NCI-H510A (cell line): Measurements from ENCODE around the gene ARHGAP26.
"Not testable (repeated sequence)": the region's sequence is repeated elsewhere in the genome, so short reads cannot be mapped to it uniquely, and the experiment has no call there.

Source experiments
- DNase-seq: peaks from one replicate; lab custom pipeline; 2025; lab: John Stamatoyannopoulos, UW

The ARHGAP26 gene

DNA sequence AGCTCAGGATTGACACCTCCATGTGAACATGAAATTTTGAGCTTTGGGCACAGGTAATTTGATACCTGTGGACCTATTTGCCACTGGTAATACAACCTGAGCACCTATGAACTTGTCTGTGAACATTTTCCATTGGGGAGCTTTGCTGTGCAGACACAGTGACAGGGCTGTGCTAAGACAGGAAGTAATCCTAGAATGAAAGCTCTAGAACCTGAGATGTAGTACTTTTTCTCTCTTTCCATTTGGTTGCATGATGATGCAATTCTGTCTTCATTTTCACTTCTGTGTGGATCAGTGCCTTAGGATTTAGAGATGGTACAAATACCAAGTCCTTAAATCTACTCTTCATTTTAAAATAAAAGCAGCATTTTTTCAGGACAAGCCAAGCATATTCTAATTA is 416.4 kb downstream of the ARHGAP26 start:
- no peak for DNase-seq

DNA sequence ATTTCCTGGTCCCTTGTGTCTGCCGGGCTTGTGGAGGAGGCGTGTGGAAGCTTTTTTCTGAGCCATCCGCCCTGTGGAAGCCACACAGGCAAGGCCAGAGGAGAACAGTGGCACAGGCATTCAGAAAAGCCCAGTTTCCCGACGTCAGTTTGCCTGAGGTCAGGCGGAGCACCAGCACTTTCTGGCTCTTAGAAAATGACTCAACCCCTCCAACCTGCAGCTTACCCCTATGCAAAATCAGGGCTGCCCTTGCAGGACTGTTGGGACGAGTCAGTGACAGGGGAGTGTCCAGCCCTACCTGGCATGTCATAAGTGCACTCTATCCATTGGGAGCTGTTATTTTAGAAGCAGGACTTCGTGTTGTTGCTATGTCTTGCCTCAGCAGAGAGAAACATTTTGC is 417.3 kb downstream of the ARHGAP26 start:
- no peak for DNase-seq

DNA sequence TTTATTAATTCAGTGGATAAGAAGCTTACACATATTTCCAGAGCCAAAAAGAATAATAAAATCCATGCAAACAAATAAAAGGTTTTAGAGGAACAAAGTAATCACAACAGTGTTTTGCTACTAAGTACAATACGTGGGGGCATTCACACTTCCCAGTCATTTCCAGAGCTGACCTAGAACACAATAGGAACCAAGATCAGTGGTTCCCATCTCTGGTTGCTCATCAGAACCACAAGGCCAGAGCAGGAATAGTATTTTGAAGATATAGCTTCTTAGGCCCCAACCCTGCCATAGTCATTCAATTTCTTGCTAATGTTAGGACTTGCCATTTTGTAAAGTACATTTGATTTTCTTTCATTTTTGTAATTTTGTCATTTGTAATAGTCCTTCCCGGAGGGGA is 417.9 kb downstream of the ARHGAP26 start:
- no peak for DNase-seq

DNA sequence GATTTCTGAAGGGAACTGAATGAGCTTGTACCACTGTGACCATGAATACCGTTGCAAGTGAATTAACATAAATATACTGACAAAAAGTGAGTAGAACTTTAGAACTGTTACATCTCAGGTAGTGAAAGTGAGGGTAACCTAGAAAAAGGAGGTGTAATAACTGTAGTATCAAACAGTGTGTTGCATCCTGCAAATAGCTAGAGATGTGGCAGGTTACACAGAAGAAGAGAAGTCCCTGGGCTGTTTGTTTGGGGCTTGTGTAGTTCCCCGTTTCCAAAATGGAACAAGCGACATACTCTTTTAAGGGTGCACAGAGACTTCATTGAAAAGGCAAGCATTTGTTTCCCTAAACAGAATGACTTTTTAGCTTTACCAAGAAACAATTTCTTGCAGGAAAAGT is 418.5 kb downstream of the ARHGAP26 start:
- DNase-seq: no peak

DNA sequence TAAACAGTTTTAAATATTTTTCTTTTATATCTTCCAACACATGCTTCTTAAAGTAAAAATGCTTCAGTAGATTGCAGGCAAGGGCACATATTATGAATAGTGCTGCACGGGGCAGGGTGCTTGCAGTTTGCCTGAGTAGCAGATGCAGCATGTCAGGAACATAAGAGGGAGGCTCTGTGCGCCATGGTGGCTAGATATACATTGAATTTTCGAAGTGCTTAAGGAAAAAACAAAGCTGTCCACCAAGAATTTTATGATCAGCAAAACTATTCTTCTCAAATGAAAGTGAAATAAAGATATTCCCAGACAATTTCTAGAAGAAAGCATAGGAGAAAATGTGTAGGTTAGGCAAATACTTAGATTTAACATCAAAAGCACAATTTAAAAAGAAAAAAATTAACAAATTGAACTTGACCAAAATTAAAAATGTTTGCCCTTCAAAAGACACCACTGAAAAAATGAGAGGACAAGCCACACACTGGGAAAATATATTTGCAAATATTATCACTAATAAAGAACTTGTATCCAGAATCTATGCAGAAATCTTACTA is 420.2 kb downstream of the ARHGAP26 start:
- DNase-seq: no peak

DNA sequence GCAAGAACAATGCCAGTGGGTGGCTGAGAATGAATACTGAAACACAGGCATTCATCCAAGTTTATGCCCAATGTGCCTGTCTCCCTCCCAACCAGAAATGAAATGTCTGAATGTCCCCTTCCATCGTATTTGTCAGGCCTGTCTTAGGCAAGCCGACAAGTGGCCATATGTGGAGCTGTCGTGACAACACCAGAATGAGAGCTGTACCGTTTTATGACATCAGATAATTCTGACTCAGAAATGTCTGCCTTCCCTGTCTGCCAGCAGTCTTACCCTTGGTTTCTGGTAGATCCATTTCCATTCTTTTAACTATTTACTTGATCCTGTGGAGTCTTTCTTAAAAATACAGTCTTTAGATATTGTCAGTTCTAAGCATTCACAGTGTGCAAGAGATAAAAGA is 421.5 kb downstream of the ARHGAP26 start:
- DNase-seq: no peak

DNA sequence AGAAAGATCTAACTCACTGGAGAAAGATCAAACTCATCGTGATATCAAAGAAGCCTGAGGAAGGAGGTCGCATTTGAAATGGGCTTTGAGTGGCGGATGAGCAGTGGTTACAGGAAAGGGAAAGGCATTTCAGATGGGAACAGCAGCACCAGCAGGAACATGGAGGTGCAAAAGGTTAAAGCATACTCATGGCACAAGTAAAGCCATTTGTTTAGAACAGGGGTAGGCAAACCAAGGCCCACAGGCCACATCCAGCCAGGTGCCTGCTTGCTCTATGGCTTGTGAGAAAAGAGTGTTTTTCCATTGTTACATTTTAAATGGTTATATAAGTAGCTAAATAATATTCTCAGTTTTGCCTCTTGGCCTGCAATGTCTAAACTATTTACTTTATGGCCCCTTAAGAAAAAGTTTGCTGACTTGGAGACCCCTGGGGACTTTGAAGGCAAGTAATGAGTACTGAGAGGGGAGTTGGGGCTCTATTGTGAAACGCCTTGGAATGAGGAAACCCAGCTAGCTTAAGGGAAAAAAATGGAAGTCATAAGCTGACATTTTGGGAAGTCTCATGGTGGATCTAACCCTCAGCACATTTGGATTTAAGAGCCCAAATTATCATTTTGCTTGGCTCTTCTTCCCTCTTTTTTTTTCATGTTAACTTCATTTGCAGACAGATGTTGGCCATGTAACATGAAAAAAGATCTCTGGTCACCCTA is 422.2 kb downstream of the ARHGAP26 start:
- DNase-seq: no peak

DNA sequence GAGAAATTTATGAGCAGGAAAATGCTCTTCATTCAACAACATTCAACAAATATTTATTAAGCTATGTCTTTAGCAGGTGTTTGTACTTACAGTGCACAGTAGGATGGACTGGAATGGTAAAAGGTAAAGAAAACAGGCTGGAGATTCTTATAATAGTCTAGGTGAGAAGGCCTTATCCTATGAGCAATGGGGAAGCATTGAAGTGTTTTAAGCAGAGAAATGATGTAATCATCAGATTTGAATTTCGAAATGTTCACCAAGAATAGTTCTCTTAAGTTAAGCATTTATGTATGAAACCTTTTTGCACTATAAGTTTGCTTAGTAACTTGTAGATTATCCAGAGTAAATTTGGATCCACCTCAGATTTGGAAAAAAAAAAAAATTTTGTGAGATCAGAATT is 424.0 kb downstream of the ARHGAP26 start:
- DNase-seq: no peak

DNA sequence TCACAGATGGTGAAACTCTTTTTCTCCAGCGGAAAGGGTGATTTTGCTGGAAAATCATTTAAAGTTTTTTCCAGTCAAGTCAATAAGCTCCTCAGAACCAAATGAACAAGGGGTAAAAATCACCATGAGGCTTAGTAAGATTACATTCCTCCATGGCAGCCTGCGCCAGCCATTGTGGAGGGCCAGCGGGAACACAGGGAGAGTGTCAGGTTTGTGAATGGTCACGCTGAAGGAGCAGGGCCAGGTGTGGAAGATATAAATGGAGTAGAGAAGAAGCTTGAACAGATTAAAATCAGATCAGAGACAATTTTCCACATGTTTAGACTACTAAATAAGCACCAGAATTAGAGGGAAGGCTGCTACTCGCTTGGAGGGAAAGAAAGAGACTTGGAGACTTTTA is 424.5 kb downstream of the ARHGAP26 start:
- no peak for DNase-seq

DNA sequence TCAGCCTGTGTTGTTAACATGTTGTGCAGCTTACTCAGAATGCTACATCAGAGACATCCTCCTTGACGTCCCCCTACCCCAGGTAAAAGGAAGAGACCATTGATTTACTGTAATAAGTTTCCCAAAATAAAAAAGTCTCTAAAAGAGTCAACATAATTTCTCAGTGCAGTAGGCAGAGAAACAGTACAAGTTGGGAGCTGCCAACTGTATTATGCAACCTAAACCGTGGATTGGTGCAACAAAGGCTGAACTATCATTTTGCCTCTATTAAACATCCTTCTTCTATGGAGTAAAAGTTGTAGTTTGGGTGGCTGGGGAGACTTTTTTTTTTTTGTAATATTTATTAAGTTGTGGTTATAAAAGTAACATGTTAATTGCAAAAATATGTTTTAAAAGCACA is 425.3 kb downstream of the ARHGAP26 start:
- no peak for DNase-seq

DNA sequence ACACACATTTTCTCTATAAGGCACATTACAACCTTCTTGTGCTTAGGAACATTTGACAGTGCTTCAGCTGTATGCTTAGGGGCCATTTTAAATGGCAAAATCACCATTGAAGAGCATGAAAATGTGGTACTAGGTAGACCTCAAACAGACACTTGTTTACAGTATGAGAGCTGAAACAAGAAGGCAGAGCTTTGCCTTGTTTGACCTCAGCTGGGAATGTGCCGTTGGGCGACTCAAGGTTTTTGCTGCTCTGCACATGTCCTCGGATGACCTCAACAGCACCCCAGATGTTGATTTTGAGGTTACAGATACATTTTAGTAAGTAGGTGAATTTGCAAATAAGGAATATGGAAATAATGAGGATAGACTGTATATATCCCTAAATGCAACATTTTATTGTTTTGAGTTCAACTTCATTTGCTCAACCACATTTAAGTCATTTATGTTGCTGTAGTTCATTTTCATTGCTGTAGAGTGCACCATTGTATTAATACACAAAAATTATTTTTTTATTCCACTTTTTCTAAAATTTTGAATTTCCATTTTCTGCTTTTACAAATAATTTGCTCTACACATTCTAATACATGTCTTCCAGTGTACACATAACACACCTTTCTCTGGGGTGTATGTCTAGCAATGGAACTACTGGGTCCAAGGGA is 426.6 kb downstream of the ARHGAP26 start:
- no peak for DNase-seq

DNA sequence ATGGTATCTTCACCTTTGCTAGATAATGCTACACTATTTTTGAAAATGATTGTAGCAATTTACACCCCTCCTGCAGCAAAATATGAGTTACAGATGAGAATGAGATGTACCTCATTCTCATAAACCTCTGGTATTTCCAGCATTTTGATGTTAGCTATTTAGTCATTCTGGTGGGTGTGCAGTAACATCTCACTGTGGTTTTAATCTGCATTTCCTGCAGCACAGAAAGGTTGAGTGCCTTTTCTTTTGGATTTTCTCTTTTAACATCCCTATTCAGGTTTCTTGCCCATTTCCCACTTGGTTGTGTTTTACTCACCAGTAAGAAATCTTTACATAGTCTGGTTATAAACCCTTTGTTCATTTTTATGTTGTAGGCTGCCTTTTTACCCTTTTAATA is 427.1 kb downstream of the ARHGAP26 start:
- no peak for DNase-seq

DNA sequence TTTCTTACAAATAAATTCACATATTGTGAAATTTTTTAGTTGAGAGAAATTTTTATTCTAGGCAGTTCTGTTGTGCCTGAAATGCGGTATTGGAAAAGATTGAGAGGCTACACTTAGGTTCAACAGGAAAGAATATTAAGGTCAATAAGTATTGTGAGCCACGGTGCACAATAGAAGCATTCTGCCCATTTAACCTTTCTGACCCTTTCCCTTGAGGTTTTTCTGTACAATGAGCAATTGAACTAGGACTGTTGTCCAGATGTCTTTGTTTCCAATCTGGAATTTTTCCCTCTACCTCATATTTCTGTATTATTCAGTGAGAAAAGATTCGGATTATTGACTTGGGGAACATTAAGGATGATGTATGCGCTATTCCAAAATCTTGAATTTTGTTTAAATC is 428.2 kb downstream of the ARHGAP26 start:
- no peak for DNase-seq

DNA sequence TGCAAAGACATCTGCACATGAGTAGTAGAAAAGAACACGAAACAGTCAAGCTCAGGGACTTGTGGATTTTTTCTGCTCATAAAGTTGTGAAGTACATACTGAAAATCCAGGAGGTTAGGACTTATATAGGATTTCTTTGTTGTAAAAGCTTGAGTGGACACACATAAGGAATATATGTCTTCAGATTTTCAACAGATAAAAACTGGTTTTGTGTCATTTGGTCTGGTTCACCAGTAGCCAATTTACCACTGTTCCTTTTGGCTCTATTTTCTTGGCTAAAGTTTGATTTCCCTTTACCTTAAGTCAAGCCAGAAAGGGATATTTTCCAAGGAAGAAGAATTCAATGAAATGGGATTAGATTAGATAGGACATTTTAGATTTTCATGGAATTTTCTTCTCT is 429.0 kb downstream of the ARHGAP26 start:
- no peak for DNase-seq

DNA sequence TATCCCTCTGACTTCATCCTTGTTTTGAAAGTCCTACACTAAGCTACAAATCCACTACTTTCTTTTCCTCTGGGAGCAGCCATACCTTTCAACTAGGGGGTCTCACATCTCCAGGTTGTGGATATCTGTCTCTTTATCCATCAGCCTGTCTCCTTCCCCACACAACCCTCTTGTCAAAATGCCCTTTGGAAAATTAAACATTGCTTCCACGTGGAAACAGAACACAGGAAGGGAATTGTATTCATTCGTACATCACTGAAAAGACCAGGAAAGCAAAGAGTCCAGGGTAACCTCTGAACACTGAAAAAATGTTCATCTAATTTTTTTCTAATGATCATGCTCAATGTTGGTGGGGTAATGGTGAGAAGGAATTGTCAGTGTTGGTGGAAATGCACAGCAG is 429.7 kb downstream of the ARHGAP26 start:
- no peak for DNase-seq

DNA sequence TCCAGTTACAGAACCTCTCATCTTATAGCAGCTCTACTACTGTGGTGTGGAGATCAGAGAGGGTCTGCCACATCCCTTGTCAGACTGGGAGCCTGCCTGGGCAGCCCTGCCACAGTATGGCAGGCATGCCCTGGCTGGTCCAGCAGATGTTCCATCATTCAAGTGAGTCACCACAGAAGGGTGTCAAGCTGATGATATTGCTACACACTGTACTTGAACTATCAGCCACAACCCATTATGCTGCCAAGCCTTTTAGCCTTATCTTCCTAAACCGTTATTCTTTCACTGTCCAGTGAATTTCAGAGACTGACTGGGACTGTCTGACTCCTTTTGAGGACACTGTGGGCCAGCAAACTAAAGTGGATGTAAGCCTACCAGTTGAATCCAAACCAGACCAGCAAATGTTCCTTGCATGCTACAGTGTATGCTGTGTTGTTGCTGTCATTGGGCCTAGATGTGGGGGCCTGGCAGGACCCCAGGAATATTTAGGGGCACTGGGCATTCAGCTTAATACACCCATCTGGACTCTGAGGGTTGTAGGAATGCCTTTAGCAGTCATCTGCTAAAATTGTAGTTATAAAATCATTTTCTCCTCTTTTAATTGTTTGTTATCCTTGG is 430.7 kb downstream of the ARHGAP26 start:
- DNase-seq: peak; percentile 44

DNA sequence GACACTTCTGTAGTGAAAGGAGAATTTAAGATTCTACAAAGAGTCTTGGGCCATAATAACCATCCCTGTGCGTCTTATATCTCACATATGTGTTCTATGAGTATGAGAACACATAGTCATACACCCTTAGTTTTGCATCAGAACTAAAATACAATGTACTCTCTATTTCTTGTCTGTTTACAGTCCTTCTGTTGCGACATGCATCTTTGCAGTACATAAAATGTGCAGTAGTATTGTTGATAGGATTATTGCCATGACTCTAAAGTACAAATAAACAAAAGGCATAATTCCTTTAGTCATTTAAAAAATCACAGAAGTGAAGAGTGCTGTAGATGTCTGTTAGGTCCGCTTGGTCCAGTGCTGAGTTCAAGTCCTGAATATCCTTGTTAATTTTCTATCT is 431.4 kb downstream of the ARHGAP26 start:
- no peak for DNase-seq

DNA sequence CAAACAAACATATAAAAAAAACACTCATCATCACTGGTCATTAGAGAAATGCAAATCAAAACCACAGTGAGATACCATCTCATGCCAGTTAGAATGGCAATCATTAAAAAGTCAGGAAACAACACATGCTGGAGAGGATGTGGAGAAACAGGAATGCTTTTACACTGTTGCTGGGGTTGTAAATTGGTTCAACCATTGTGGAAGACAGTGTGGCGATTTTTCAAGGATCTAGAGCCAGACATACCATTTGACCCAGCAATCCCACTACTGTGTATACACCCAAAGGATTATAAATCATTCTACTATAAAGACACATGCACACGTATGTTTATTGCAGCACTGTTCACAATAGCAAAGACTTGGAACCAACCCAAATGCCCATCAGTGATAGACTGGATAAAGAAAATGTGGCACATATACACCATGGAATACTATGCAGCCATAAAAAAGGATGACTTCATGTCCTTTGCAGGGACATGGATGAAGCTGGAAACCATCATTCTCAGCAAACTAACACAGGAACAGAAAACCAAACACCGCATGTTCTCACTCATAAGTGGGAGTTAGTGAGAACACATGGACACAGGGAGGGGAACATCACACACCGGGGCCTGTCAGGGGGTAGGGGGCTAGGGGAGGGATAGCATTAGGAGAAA is 433.3 kb downstream of the ARHGAP26 start:
- DNase-seq: not testable (repeated sequence)

DNA sequence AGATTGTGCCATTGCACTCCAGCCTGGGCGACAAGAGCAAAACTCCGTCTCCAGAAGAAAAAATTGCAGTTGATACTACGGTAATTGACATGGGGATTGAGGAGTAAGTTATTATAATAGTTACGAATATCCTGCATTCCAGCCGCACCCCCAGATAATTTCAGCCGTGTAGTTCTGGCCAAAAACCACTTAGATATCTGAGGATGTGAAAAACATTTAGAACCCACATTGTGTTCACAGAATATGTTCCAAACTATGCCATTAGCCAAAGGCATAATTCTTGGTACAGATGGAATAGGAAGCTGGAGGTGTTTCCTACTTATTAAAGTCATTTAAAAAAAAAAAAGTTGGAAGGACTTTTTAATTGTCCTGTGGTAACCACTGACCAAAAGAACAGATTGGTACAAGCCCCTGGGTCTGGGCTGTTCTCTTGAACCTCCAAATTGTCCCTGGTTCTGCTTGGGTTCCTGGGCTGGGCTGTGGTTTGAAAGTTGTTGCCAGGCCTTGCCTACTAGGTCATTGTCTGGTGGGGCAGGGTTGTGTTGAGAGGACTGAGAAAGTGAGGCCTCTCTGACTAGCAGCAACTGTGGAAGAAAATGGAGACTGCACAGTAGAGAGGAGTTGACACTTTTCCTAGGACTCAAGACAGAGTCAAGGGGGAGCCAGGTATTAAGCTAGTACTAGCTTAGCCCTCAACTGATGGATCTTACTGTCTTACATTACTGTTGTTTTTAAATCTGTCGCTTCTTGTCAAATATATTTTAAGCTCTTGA is 434.5 kb downstream of the ARHGAP26 start:
- no peak for DNase-seq

DNA sequence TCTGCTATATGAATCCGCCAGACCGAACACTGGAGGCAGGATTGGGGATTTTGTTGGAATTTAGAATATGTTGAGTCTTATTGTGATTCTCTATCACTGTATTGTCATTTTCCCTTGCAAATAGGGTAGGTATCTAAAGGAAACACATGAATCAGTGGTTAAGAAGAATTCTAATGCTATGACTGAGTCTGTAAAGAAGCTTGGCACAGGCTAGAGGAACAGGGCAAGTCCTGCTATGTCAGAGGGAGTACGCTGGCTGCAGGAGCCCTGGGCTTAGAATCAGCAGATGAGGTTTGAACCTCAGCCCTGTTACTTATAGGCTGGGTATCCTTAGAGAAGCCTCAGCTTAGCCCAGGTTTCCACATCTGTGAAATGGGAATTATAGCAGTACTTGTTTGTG is 435.2 kb downstream of the ARHGAP26 start:
- DNase-seq: no peak

DNA sequence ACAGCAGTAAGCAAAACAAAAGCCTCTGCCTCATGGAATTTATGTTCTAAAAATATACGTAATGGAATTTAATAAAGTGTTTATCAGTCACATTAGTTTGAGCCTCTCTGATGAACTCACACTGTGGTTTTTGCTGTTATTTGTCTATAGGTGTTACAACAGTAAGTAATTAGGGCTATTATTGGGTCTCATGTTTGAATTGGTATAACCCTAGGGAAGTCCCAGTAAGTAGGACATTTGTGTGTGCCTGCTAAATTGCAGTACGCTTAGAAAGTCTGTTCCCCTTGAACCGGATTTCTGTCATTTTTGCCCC is 435.7 kb downstream of the ARHGAP26 start:
- DNase-seq: no peak
